GM18868 (cell line): ENCODE data around the gene QSOX2.

Experiments used
- ATAC-seq: cut with Tn5 transposase; IDR thresholded peaks from one replicate; pipeline ENCODE4 v1.9.1; 2021; ENCODE audit warnings: mild to moderate bottlenecking, moderate library complexity; ENCODE audit not compliant: unreplicated experiment

Gene QSOX2

DNA sequence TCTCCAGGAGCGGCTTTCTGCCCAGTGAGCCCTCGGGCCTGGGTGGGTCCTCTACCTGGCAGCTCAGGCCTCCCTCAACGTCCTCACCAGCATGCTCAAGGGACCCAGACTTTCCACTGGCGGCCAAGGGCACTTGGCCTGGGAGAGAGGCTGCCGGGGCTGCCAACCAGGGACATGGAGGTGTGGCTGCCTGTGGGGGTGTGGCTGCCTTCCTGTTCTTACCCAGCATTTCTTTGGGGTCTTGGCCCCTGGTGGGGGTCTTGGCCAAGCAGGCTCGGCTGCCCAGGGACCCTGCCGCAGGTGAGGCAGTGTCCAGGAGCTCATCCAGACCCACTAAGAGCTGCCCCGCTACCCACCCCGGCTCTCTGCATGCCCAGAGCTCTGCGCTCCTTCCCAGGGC, 7.2 kb upstream of the QSOX2 start:
- ATAC-seq, result no peak

DNA sequence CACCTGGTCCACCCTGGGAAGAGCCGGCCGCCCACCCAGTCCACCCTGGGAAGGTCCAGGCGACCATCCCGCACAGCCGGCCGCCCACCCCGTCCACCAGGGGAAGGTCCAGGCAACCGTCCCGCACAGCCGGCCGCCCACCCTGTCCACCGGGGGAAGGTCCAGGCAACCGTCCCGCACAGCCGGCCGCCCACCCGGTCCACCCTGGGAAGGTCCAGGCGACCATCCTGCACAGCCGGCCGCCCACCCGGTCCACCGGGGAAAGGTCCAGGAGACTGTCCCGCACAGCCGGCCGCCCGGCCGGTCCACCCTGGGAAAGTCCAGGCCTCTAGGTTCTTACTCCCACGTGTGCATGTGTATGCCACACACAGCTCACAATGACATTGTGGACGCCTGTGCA, 6.7 kb upstream of the QSOX2 start:
- ATAC-seq, result no peak

- ATAC-seq, result no peak
These were observed 5.9 kb upstream of the QSOX2 start for GRCh38 chr9:136251264-136252115.

- no peak for ATAC-seq
These were observed 5.1 kb upstream of the QSOX2 start for GRCh38 chr9:136250676-136251075.

GRCh38 chr9:136249877-136250559, 4.4 kb upstream of the QSOX2 start:
- ATAC-seq, result no peak

DNA sequence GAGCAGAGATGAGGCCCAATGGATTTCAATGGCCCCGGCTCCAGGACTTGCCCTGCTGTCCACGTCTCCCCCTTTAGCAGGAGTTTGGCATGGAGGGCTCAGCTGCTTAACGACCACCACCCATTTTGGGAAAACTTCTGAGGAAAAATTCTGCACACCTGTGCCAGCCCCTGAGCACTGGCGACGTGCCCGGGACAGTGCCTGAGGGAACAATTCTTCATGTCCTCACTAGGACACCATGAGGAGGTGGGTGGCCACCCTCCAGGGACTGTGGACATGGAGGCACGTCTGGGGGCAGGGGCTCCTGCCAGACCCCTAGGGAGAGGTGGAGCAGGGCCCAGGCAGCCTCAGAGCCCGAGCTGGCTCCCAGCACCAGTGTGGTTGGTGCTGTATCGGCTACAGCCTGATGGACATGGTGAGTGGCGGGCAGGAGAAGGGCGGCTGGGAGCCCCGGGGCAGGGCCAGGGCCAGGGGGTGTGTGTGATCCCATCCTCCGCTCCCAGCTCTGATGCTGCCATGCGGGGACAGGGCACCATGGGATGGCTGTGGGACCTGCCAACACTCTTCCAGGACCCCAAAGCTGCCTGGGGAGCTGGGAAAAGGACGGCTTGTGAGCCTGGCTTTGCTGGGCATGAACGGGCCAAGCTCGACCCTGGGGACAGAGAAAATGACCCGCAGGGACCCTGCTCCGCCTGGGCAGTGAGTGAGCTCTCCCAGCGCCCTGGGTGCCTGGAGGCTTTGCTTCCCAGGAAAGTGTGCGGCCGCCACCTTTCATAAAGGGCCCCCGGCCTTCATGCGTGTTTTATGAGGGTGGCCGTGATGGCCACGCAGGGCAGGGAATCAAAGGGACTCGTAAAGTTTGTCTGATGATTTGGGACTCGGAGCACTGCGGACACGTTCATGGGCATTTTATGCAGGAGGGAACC, 3.6 kb upstream of the QSOX2 start:
- ATAC-seq, result no peak

- no peak for ATAC-seq
These were observed 2.5 kb upstream of the QSOX2 start for GRCh38 chr9:136247947-136248637.

- ATAC-seq, result no peak
These were observed 1.9 kb upstream of the QSOX2 start for GRCh38 chr9:136247551-136247916.

- ATAC-seq, result no peak
These were observed 1.4 kb upstream of the QSOX2 start for GRCh38 chr9:136246849-136247550.

DNA sequence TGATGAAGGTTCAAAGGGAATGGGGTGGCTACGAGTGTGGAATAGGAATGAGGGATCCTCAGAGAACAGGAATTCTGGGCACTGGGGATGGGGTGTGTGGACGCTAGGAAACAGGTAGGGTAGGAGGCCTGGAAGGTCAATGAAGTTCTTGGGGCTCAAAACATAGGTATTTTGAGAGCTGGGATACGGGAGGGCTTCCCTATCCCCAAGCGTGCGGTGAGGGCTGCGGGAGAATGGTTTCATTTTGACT, 718 bp downstream of the QSOX2 start:
- ATAC-seq, result no peak

DNA sequence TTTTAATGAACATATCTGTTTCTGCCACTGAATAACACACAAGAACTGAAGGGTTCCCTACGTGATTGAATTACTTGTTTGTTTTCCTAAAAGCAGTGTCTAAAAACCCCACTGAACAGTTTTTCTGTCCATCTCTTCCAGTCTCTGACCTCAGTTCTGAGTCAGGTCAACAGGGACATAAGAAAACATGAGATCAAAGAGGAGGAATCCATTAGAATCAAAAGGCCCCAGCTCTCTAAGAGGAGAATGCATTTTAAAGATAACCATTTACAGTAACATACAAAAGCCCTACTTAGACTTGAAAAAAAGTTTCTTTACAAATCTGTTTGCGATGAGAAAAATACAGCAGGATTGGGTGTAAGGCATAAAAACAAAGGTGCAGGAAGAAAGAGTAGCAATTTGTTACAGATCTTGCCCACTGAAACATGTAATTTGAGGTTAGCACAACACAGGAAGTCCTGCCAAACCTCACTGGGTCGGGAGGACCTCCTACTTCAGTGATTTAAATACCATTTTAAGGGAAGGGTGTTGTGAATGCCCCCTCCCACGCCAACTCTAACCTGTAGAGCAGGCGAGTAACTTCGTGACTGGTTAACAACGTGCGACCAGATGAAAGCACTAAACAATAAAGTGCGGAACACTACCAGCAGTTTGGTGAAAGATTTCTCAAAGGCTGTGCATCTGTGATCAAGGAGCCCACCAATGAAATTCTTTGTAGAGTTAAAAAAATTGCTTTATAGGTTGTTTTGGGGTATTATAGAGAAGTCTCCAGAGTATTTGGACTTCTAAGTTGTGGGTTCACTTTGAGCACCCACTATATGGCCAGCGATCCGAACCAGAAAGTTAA, 1.3 kb downstream of the QSOX2 start:
- no peak for ATAC-seq

- ATAC-seq, result no peak
These were observed 2.0 kb downstream of the QSOX2 start for GRCh38 chr9:136243631-136244030.

GRCh38 chr9:136242918-136243525, 2.6 kb downstream of the QSOX2 start:
- ATAC-seq, result no peak

- no peak for ATAC-seq
These were observed 3.4 kb downstream of the QSOX2 start for GRCh38 chr9:136242248-136242647.

- no peak for ATAC-seq
These were observed 4.1 kb downstream of the QSOX2 start for GRCh38 chr9:136241542-136241941.

DNA sequence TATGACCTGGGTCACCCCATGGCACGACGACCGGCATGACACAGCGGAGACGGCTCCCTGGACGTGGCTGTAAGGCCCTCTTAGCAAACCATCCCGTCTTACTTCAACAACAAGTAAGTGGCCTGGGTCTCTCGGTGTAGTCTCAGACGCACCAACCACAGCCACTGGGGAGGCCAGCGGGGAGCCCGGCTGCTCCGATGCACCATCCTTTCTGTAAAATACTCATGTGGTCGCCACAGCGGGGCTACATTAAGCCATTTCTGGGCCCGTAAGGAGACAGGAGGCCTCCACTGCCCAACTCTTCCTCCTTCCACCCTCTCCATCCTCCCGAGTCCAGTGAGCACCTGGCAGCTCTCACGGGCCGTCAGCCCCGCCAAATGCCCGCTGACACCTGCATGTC, 4.7 kb downstream of the QSOX2 start:
- ATAC-seq, result no peak

- ATAC-seq, result no peak
These were observed 5.7 kb downstream of the QSOX2 start for GRCh38 chr9:136239983-136240330.

DNA sequence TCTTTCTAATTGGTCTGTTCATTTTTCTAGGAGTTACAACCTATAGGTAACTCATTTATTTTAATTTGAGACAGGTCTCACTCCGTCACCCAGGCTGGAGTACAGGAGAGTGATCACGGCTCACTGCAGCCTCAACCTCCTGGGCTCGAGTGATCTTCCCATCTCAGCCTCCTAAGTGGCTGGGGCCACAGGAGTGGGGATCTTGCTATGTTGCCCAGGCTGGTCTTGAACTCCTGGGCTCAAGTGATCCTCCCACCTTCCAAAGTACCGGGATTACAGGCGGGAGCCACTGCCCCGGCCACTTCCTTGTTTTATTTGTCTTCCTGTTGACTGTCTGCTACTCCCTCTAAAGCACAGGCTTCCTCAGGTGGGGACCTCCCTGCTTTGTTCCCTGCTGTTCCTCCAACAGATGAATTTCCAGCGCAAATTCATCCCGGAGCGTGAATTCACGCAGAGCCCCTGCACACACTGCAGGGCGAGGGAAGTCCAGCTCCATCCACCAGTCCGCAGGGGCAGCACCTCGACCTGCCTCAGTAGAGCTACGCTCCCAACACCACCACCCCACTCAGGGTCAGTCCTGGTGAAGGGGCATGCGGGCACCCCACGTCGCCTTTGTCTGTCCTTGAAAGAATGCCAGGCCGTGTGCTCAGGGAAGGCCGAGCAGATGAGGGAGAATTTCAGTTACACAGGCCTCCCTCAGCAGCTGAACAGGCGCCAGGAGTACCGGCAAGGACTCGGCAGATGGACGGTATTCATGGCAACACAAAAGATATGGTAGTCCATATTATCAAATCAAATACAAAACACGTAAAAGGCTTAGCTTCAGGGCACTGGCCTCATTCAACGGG, 6.3 kb downstream of the QSOX2 start:
- no peak for ATAC-seq
